DND-41 (cell line): ENCODE results near the gene ALG8.

Source experiments
- CTCF ChIP-seq: IDR thresholded peaks from 2 replicates; pipeline ENCODE4 v1.5.1; 2012; ENCODE audit warnings: borderline replicate concordance, low read length, moderate library complexity, mild to moderate bottlenecking; ENCODE audit not compliant: poor library complexity, severe bottlenecking; ENCODE audit errors: extremely low read depth
- EZH2 ChIP-seq: IDR thresholded peaks from 3 replicates; pipeline ENCODE4 v1.6.1; 2012; ENCODE audit warnings: borderline replicate concordance, low read depth, mild to moderate bottlenecking, moderate library complexity, low read length, inconsistent platforms; ENCODE audit not compliant: severe bottlenecking

GRCh38 chr11:78138291-78138690, 1.1 kb downstream of the ALG8 start:
- TF ChIP-seq CTCF: no peak
- no peak for TF ChIP-seq EZH2
